ENCODE measurements around the gene PTGDR. TPM values are rescaled to one million over a fixed set of nuclear protein-coding genes. Genes with fewer than 3 reads are reported as not detected.

Gene PTGDR
- polyA plus RNA-seq, 3 donors = 0.18 to 0.57 (median 0.53) TPM

GRCh38 chr14:52263190-52263589, 4.3 kb upstream of the PTGDR start:
- no peak for DNase-seq (ENCODE audit: low read depth in 3 of 3, low spot score in 2 of 3)

- no peak for DNase-seq (ENCODE audit: low read depth in 3 of 3, low spot score in 2 of 3)
Measured at GRCh38 chr14:52265253-52265652, 2.2 kb upstream of the PTGDR start.

- DNase-seq (ENCODE audit: low read depth in 3 of 3, low spot score in 2 of 3) = no peak
Measured at GRCh38 chr14:52266179-52266578, 1.3 kb upstream of the PTGDR start.

- no peak for DNase-seq (ENCODE audit: low read depth in 3 of 3, low spot score in 2 of 3)
Measured at GRCh38 chr14:52266782-52267181, 716 bp upstream of the PTGDR start.

GRCh38 chr14:52268279-52269061, 972 bp downstream of the PTGDR start:
- no peak for DNase-seq (ENCODE audit: low read depth in 3 of 3, low spot score in 2 of 3)

GRCh38 chr14:52269100-52269499, 1.6 kb downstream of the PTGDR start:
- DNase-seq (ENCODE audit: low read depth in 3 of 3, low spot score in 2 of 3) = no peak

GRCh38 chr14:52269982-52270381, 2.5 kb downstream of the PTGDR start:
- no peak for DNase-seq (ENCODE audit: low read depth in 3 of 3, low spot score in 2 of 3)

- no peak for DNase-seq (ENCODE audit: low read depth in 3 of 3, low spot score in 2 of 3)
Measured at GRCh38 chr14:52271538-52271937, 4.0 kb downstream of the PTGDR start.

GRCh38 chr14:52272375-52272774, 4.9 kb downstream of the PTGDR start:
- no peak for DNase-seq (ENCODE audit: low read depth in 3 of 3, low spot score in 2 of 3)

- DNase-seq (ENCODE audit: low read depth in 3 of 3, low spot score in 2 of 3) = no peak
Measured at GRCh38 chr14:52275372-52275771, 7.9 kb downstream of the PTGDR start.

- no peak for DNase-seq (ENCODE audit: low read depth in 3 of 3, low spot score in 2 of 3)
Measured at GRCh38 chr14:52277552-52277951, 10.1 kb downstream of the PTGDR start.

- DNase-seq (ENCODE audit: low read depth in 3 of 3, low spot score in 2 of 3) = no peak
Measured at GRCh38 chr14:52279408-52279807, 11.9 kb downstream of the PTGDR start.

- no peak for DNase-seq (ENCODE audit: low read depth in 3 of 3, low spot score in 2 of 3)
Measured at GRCh38 chr14:52283099-52283498, 15.6 kb downstream of the PTGDR start.

- DNase-seq (ENCODE audit: low read depth in 3 of 3, low spot score in 2 of 3) = no peak
Measured at GRCh38 chr14:52286661-52287649, 19.5 kb downstream of the PTGDR start.

GRCh38 chr14:52296378-52296777, 28.9 kb downstream of the PTGDR start:
- DNase-seq (ENCODE audit: low read depth in 3 of 3, low spot score in 2 of 3) = no peak

- no peak for DNase-seq (ENCODE audit: low read depth in 3 of 3, low spot score in 2 of 3)
Measured at GRCh38 chr14:52298795-52299194, 31.3 kb downstream of the PTGDR start.

- DNase-seq (ENCODE audit: low read depth in 3 of 3, low spot score in 2 of 3) = peak in 1 of 3 donors; percentile 26
Measured at GRCh38 chr14:52299692-52300278, 32.3 kb downstream of the PTGDR start.

GRCh38 chr14:52303236-52303635, 35.7 kb downstream of the PTGDR start:
- no peak for DNase-seq (ENCODE audit: low read depth in 3 of 3, low spot score in 2 of 3)

GRCh38 chr14:52304248-52304904, 36.9 kb downstream of the PTGDR start:
- no peak for DNase-seq (ENCODE audit: low read depth in 3 of 3, low spot score in 2 of 3)

- DNase-seq (ENCODE audit: low read depth in 3 of 3, low spot score in 2 of 3) = no peak
Measured at GRCh38 chr14:52305014-52305413, 37.5 kb downstream of the PTGDR start.

GRCh38 chr14:52307376-52307775, 39.9 kb downstream of the PTGDR start:
- no peak for DNase-seq (ENCODE audit: low read depth in 3 of 3, low spot score in 2 of 3)

Measured in right renal cortex interstitium (tissue), 3 donors.